SKM-1 treated with dmso at 0.1 percent for 144 hours (cell line): ENCODE measurements around the gene FOXO1.

Experiments used
- DNase-seq: peaks from one replicate; lab custom pipeline; 2025; ENCODE audit not compliant: unreplicated experiment; lab: John Stamatoyannopoulos, UW

Gene FOXO1

GRCh38 chr13:40552895-40553294, 113.5 kb downstream of the FOXO1 start:
- DNase-seq, result no peak

- DNase-seq, result no peak
These were observed 116.3 kb downstream of the FOXO1 start for GRCh38 chr13:40550130-40550529.

- no peak for DNase-seq
These were observed 116.8 kb downstream of the FOXO1 start for GRCh38 chr13:40549500-40550094.

GRCh38 chr13:40547591-40548315, 118.7 kb downstream of the FOXO1 start:
- DNase-seq, result no peak

- DNase-seq, result no peak
These were observed 120.4 kb downstream of the FOXO1 start for GRCh38 chr13:40546047-40546446.

- no peak for DNase-seq
These were observed 126.0 kb downstream of the FOXO1 start for GRCh38 chr13:40540328-40541044.

GRCh38 chr13:40539576-40540327, 126.7 kb downstream of the FOXO1 start:
- no peak for DNase-seq

- DNase-seq, result no peak
These were observed 129.1 kb downstream of the FOXO1 start for GRCh38 chr13:40537146-40537895.

- DNase-seq, result no peak
These were observed 129.9 kb downstream of the FOXO1 start for GRCh38 chr13:40536443-40537113.

- no peak for DNase-seq
These were observed 131.1 kb downstream of the FOXO1 start for GRCh38 chr13:40535345-40535836.

- DNase-seq, result no peak
These were observed 132.0 kb downstream of the FOXO1 start for GRCh38 chr13:40534456-40534855.

GRCh38 chr13:40533072-40533471, 133.4 kb downstream of the FOXO1 start:
- DNase-seq, result no peak

GRCh38 chr13:40530961-40531360, 135.5 kb downstream of the FOXO1 start:
- DNase-seq, result no peak

GRCh38 chr13:40528881-40529280, 137.6 kb downstream of the FOXO1 start:
- DNase-seq, result no peak

GRCh38 chr13:40527914-40528313, 138.5 kb downstream of the FOXO1 start:
- DNase-seq, result no peak

- DNase-seq, result no peak
These were observed 144.2 kb downstream of the FOXO1 start for GRCh38 chr13:40522282-40522681.

GRCh38 chr13:40520916-40521315, 145.5 kb downstream of the FOXO1 start:
- DNase-seq, result no peak

GRCh38 chr13:40519637-40520036, 146.8 kb downstream of the FOXO1 start:
- DNase-seq, result no peak

- no peak for DNase-seq
These were observed 148.0 kb downstream of the FOXO1 start for GRCh38 chr13:40518481-40518882.
